Bronchial epithelial cell (primary cell): ENCODE data around the gene BCL11B. TPM values are rescaled to one million over a fixed set of nuclear protein-coding genes. Genes with fewer than 3 reads are reported as not detected.

Source experiments
- DNase-seq: peaks from one replicate; pipeline ENCODE4 v3.0.0-alpha.2; 2010; ENCODE audit warnings: low read depth
- FAIRE-seq: peaks from 2 replicates; lab custom pipeline; 2011; peaks lifted over from hg19 to GRCh38; lab: Jason Lieb, UNC
- H3K27me3 ChIP-seq: 2 replicates; pipeline ENCODE4 v1.5.1; 2011; ENCODE audit warnings: low read length; ENCODE audit not compliant: control insufficient read depth, insufficient read depth
- H3K36me3 ChIP-seq: 2 replicates; pipeline ENCODE4 v1.5.1; 2011; ENCODE audit warnings: low read length; ENCODE audit not compliant: control insufficient read depth, insufficient read depth
- H3K4me3 ChIP-seq: 2 replicates; pipeline ENCODE4 v1.5.1; 2011; ENCODE audit warnings: mild to moderate bottlenecking, low read depth, low read length, control low read depth
- CTCF ChIP-seq: IDR thresholded peaks from 2 replicates; pipeline ENCODE4 v1.5.1; 2011; ENCODE audit warnings: mild to moderate bottlenecking, moderate library complexity, low read length, control low read depth, inconsistent platforms; ENCODE audit not compliant: insufficient read depth, severe bottlenecking
- total RNA-seq: library from RNA; depleted of rRNA; stranded (reverse); fragments of >200 nt; gene quantifications from 2 replicates; pipeline ENCODE4 v1.2.1, GENCODE V29; 2014

Gene BCL11B
- total RNA-seq, 1 donor from 2014 or later = 5.3 TPM

- no peak for FAIRE-seq
- H3K4me3 ChIP-seq = no peak overlapping the region
- peaks cover 3% of the 10 kb centered on the region for H3K36me3 ChIP-seq
- no peaks in the 10 kb centered on the region for H3K27me3 ChIP-seq
- TF ChIP-seq CTCF = no peak
- DNase-seq = no peak
These were observed 100.6 kb downstream of the BCL11B start for GRCh38 chr14:99171396-99171795.

GRCh38 chr14:99169776-99170356, 102.1 kb downstream of the BCL11B start:
- DNase-seq (no peak), FAIRE-seq (no peak)
- no peaks in the 10 kb centered on the region for H3K27me3 ChIP-seq
- H3K4me3 ChIP-seq = no peak overlapping the region
- peaks cover 2% of the 10 kb centered on the region for H3K36me3 ChIP-seq
- no peak for TF ChIP-seq CTCF

- no peaks in the 10 kb centered on the region for H3K27me3 ChIP-seq
- H3K36me3 ChIP-seq = no peaks in the 10 kb centered on the region
- H3K4me3 ChIP-seq = no peak overlapping the region
- TF ChIP-seq CTCF = no peak
- FAIRE-seq (no peak), DNase-seq (no peak)
These were observed 103.7 kb downstream of the BCL11B start for GRCh38 chr14:99168330-99168729.

- no peak for TF ChIP-seq CTCF
- H3K27me3 ChIP-seq = no peaks in the 10 kb centered on the region
- H3K4me3 ChIP-seq = no peak overlapping the region
- H3K36me3 ChIP-seq = no peaks in the 10 kb centered on the region
- no peak for DNase-seq
- no peak for FAIRE-seq
These were observed 105.5 kb downstream of the BCL11B start for GRCh38 chr14:99166506-99166905.

- no peak for FAIRE-seq
- no peak for DNase-seq
- Histone ChIP-seq H3K27me3 (no peaks in the 10 kb centered on the region), H3K36me3 (no peaks in the 10 kb centered on the region), H3K4me3 (no peak overlapping the region)
- TF ChIP-seq CTCF = no peak
These were observed 107.3 kb downstream of the BCL11B start for GRCh38 chr14:99164712-99165111.

- H3K36me3 ChIP-seq = no peaks in the 10 kb centered on the region
- TF ChIP-seq CTCF = no peak
- no peaks in the 10 kb centered on the region for H3K27me3 ChIP-seq
- no peak overlapping the region for H3K4me3 ChIP-seq
- DNase-seq (no peak), FAIRE-seq (no peak)
These were observed 108.6 kb downstream of the BCL11B start for GRCh38 chr14:99163446-99163845.
